DMS 273 treated with DMSO at 0.1 percent for 48 hours (cell line): ENCODE results near the gene APAF1.
"Not testable (repeated sequence)": the region's sequence is repeated elsewhere in the genome, so short reads cannot be mapped to it uniquely, and the experiment has no call there.

Source experiments
- DNase-seq: peaks from one replicate; lab custom pipeline; 2025; lab: John Stamatoyannopoulos, UW

The APAF1 gene

GRCh38 chr12:98644712-98645571, at the start of gene APAF1, which contains the start of gene IKBIP:
TSS of gene APAF1 (plus strand) at chr12:98645290. CDS start at chr12:98648360, 3,070 bp downstream.
TSS of gene IKBIP (minus strand) at chr12:98644788. CDS start at chr12:98644701, 87 bp downstream.
- peak; percentile 79 for DNase-seq

GRCh38 chr12:98597313-98597712, 47.8 kb upstream of the APAF1 start:
- not testable (repeated sequence) for DNase-seq

GRCh38 chr12:98601924-98602323, 43.2 kb upstream of the APAF1 start:
- DNase-seq: no peak

GRCh38 chr12:98606359-98606988, 38.6 kb upstream of the APAF1 start:
- DNase-seq: no peak

GRCh38 chr12:98610596-98610995, 34.5 kb upstream of the APAF1 start:
- no peak for DNase-seq

- DNase-seq: no peak
These were observed 32.3 kb upstream of the APAF1 start for GRCh38 chr12:98612696-98613334.

- no peak for DNase-seq
These were observed 26.1 kb upstream of the APAF1 start for GRCh38 chr12:98618952-98619351.

- DNase-seq: no peak
These were observed 9.3 kb upstream of the APAF1 start for GRCh38 chr12:98635657-98636323.

- DNase-seq: no peak
These were observed 8.0 kb upstream of the APAF1 start for GRCh38 chr12:98637068-98637467.

GRCh38 chr12:98638009-98638408, 7.1 kb upstream of the APAF1 start:
- DNase-seq: no peak

GRCh38 chr12:98639491-98639890, 5.6 kb upstream of the APAF1 start:
- DNase-seq: no peak

GRCh38 chr12:98642801-98643200, 2.3 kb upstream of the APAF1 start:
- not testable (repeated sequence) for DNase-seq

- no peak for DNase-seq
These were observed 718 bp upstream of the APAF1 start for GRCh38 chr12:98644433-98644711.

GRCh38 chr12:98645572-98646067, 530 bp downstream of the APAF1 start:
- DNase-seq: no peak

GRCh38 chr12:98646294-98647090, 1.4 kb downstream of the APAF1 start:
- no peak for DNase-seq

GRCh38 chr12:98651328-98651727, 6.2 kb downstream of the APAF1 start:
- no peak for DNase-seq

- no peak for DNase-seq
These were observed 8.9 kb downstream of the APAF1 start for GRCh38 chr12:98653866-98654493.

GRCh38 chr12:98656289-98657101, 11.4 kb downstream of the APAF1 start:
- no peak for DNase-seq

GRCh38 chr12:98660521-98660920, 15.4 kb downstream of the APAF1 start:
- no peak for DNase-seq

- DNase-seq: no peak
These were observed 24.7 kb downstream of the APAF1 start for GRCh38 chr12:98669751-98670150.
